ENCODE data around the gene FBXO10.

- TF ChIP-seq ATF3 (IDR thresholded peaks at IDR 0.05; ENCODE audit: borderline replicate concordance, extremely low read depth, low read depth, low read length) (no peak), POLR2AphosphoS2 (IDR thresholded peaks at IDR 0.05; ENCODE audit: low read depth, low read length) (no peak), MTA3 (IDR thresholded peaks at IDR 0.05; ENCODE audit: borderline replicate concordance, low read length) (no peak), ATF2 (IDR thresholded peaks at IDR 0.05; ENCODE audit: low read length) (no peak), SREBF2 (IDR thresholded peaks at IDR 0.05; ENCODE audit: low read length) (no peak)
These were observed 33.3 kb downstream of the FBXO10 start for GRCh38 chr9:37542895-37543294.
